HEK293T (cell line): ENCODE measurements around the gene BCO2.

ENCODE experiments used
- CTBP1 ChIP-seq: fragments of 450-650 bp; IDR thresholded peaks from 2 replicates; pipeline ENCODE4 v1.6.1; 2016; ENCODE audit warnings: borderline replicate concordance
- ELF4 ChIP-seq: fragments of 450-650 bp; IDR thresholded peaks from 2 replicates; pipeline ENCODE4 v1.6.1; 2017; ENCODE audit warnings: antibody characterized with exemption
- FOXA1 ChIP-seq: fragments of 450-650 bp; IDR thresholded peaks from 2 replicates; pipeline ENCODE4 v1.6.1; 2016; ENCODE audit warnings: mild to moderate bottlenecking
- FOXM1 ChIP-seq: fragments of 450-650 bp; IDR thresholded peaks from 2 replicates; pipeline ENCODE4 v1.6.1; 2017; ENCODE audit warnings: mild to moderate bottlenecking, borderline replicate concordance
- L3MBTL2 ChIP-seq: fragments of 450-650 bp; conservative IDR thresholded peaks from 2 replicates; pipeline ENCODE4 v1.6.1; 2016; ENCODE audit warnings: mild to moderate bottlenecking
- SUZ12 ChIP-seq: fragments of 450-650 bp; IDR thresholded peaks from 2 replicates; pipeline ENCODE4 v1.6.1; 2016; ENCODE audit warnings: mild to moderate bottlenecking
- TARDBP ChIP-seq: fragments of 450-650 bp; IDR thresholded peaks from 2 replicates; pipeline ENCODE4 v1.6.1; 2016

DNA sequence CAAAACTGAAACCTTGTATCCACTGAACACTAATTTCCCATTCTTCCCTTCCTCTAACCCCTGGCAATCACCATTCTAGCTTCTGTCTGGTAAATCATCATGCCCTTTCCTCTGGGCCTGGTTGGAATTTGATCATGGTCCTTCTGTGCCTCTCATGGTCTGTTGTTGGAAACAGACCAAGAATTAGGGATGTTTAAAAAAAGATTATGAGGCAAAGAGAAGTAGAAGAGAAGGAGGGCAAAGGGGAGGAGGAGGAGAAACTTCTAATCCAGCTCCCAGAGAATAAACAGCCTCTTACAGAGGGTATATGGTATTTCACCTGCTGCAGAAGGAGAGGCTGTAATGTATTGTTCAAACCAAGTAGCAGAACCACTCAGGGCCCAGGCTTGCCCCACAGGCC is 10.6 kb downstream of the BCO2 start:
- TF ChIP-seq L3MBTL2 (no peak), FOXM1 (no peak), TARDBP (no peak), ELF4 (no peak), FOXA1 (no peak), CTBP1 (no peak), SUZ12 (no peak)
